Chondrocyte (in vitro differentiated cells): Measurements from ENCODE around the gene DLG2. TPM values are rescaled to one million over a fixed set of nuclear protein-coding genes. Genes with fewer than 3 reads are reported as not detected.

ENCODE experiments used
- DNase-seq: peaks from one replicate; pipeline ENCODE4 v3.0.0; 2021; ENCODE audit warnings: mixed read lengths, low spot score
- H3K27ac Mint-ChIP-seq: one replicate; pipeline ENCODE4 v1.8.0; 2021; ENCODE audit warnings: mild to moderate bottlenecking, moderate library complexity, mixed read lengths; ENCODE audit not compliant: unreplicated experiment
- H3K27me3 Mint-ChIP-seq: 2 replicates; pipeline ENCODE4 v1.8.0; 2021; ENCODE audit warnings: low read depth, mixed read lengths
- H3K36me3 Mint-ChIP-seq: 2 replicates; pipeline ENCODE4 v1.8.0; 2021; ENCODE audit warnings: low read depth, mixed read lengths
- H3K4me1 Mint-ChIP-seq: 2 replicates; pipeline ENCODE4 v1.8.0; 2021; ENCODE audit warnings: low read depth, mild to moderate bottlenecking, mixed read lengths
- H3K4me3 Mint-ChIP-seq: one replicate; pipeline ENCODE4 v1.8.0; 2021; ENCODE audit warnings: mild to moderate bottlenecking, moderate library complexity, mixed read lengths; ENCODE audit not compliant: unreplicated experiment
- H3K9me3 Mint-ChIP-seq: 2 replicates; pipeline ENCODE4 v1.8.0; 2021; ENCODE audit warnings: low read depth, mixed read lengths
- total RNA-seq: library from RNA; stranded (reverse); gene quantifications from 3 replicates; pipeline ENCODE4 v1.2.1, GENCODE V29; 2021
- TF ChIP-seq, protein P1 (sequence below): fragments of 200-600 bp; sonication (generic); IDR thresholded peaks from 2 replicates; pipeline ENCODE4 v1.5.0; 2021; ENCODE audit warnings: antibody characterized with exemption, mild to moderate bottlenecking, moderate library complexity

The DLG2 gene
- total RNA-seq, 1 donor from 2014 or later: 1.3 TPM

DNA sequence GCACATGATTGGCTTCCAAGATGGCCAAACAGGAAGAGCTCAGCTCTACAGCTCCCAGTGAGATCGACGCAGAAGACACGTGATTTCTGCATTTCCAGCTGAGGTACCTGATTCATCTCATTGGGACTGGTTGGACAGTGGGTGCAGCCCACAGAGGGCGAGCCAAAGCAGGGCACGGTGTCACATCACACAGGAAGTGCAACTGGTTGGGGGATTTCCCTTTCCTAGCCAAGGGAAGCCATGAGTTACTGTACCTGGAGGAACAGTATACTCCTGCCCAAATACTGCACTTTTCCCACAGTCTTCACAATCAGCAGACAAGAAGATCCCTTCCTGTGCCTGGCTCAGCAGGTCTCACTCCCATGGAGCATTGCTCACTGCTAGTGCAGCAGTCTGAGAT lies 131.2 kb downstream of the DLG2 start:
- Mint-ChIP-seq H3K36me3 (peaks cover 3% of the 10 kb centered on the region), H3K9me3 (peaks cover 10% of the 10 kb centered on the region), H3K4me1 (no peaks in the 10 kb centered on the region), H3K27me3 (peaks cover 6% of the 10 kb centered on the region), H3K27ac (no peak overlapping the region), H3K4me3 (no peak overlapping the region)
- no peak for DNase-seq
- TF ChIP-seq, protein P1, sequence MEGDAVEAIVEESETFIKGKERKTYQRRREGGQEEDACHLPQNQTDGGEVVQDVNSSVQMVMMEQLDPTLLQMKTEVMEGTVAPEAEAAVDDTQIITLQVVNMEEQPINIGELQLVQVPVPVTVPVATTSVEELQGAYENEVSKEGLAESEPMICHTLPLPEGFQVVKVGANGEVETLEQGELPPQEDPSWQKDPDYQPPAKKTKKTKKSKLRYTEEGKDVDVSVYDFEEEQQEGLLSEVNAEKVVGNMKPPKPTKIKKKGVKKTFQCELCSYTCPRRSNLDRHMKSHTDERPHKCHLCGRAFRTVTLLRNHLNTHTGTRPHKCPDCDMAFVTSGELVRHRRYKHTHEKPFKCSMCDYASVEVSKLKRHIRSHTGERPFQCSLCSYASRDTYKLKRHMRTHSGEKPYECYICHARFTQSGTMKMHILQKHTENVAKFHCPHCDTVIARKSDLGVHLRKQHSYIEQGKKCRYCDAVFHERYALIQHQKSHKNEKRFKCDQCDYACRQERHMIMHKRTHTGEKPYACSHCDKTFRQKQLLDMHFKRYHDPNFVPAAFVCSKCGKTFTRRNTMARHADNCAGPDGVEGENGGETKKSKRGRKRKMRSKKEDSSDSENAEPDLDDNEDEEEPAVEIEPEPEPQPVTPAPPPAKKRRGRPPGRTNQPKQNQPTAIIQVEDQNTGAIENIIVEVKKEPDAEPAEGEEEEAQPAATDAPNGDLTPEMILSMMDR: no peak

GRCh38 chr11:85494396-85494795 lies 132.7 kb downstream of the DLG2 start:
- TF ChIP-seq, protein P1: no peak
- Mint-ChIP-seq H3K4me3 (no peak overlapping the region), H3K27me3 (peaks cover 10% of the 10 kb centered on the region), H3K36me3 (peaks cover 1% of the 10 kb centered on the region), H3K27ac (no peak overlapping the region), H3K4me1 (no peaks in the 10 kb centered on the region), H3K9me3 (peaks cover 10% of the 10 kb centered on the region)
- no peak for DNase-seq

DNA sequence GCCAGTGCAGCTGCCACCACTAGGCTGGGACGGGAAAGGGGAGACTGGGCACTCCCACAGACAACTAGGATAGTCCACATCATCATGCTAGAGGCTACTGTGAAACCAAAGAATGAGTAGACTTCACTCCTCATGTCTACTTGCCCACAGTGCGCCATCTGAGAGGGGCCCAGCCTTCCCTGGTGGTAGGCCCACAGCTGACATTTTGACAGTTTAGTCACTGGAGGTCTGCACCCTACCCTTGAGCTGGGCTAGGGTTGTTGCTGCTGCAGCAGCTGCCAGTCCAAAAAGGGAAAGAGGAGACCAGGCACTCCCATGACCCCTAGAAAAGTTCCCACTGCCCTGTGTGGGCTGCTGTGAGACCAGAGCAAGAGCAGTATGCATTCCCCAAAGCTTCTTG lies 141.2 kb downstream of the DLG2 start:
- TF ChIP-seq, protein P1: no peak
- H3K4me3 Mint-ChIP-seq: no peak overlapping the region
- peaks cover 16% of the 10 kb centered on the region for H3K9me3 Mint-ChIP-seq
- DNase-seq: no peak
- no peaks in the 10 kb centered on the region for H3K4me1 Mint-ChIP-seq
- H3K27me3 Mint-ChIP-seq: peaks cover 5% of the 10 kb centered on the region
- H3K27ac Mint-ChIP-seq: no peak overlapping the region
- H3K36me3 Mint-ChIP-seq: no peaks in the 10 kb centered on the region

DNA sequence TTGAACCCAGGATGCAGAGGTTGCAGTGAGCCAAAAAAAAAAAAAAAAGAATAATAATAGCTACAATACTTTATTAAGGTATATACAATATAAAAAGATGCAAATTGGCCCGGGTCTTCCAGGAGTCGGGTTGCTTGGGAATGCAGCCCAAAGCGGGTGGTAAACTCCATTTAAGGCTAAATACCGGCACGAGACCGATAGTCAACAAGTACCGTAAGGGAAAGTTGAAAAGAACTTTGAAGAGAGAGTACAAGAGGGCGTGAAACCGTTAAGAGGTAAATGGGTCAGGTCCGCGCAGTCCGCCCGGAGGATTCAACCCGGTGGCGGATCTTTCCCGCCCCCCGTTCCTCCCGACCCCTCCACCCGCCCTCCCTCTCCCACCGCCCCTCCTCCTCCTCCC lies 143.3 kb downstream of the DLG2 start:
- peaks cover 16% of the 10 kb centered on the region for H3K9me3 Mint-ChIP-seq
- DNase-seq: no peak
- no peaks in the 10 kb centered on the region for H3K36me3 Mint-ChIP-seq
- no peaks in the 10 kb centered on the region for H3K4me1 Mint-ChIP-seq
- TF ChIP-seq, protein P1: no peak
- H3K27me3 Mint-ChIP-seq: no peaks in the 10 kb centered on the region
- no peak overlapping the region for H3K4me3 Mint-ChIP-seq
- H3K27ac Mint-ChIP-seq: no peak overlapping the region

DNA sequence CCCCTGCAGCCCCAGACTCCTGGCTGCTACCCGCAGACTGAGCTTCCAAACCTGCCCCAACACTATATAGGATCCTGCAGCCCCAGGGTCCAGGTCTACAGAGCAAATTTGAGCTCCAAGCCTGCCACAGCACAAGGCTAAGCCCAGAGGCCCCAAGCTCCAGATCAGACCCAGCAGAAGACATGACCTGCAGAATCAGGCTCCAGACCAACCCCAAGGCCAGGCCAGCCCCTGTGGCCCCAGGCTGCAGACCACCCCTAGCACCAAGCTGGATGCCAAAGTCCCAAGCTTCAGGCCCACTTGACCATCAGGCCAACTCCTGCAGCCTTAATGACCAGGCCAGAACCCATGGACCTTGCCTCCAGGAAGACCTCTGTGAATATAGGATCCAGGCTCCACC lies 145.3 kb downstream of the DLG2 start:
- H3K27me3 Mint-ChIP-seq: no peaks in the 10 kb centered on the region
- peaks cover 9% of the 10 kb centered on the region for H3K9me3 Mint-ChIP-seq
- no peak for DNase-seq
- no peak overlapping the region for H3K27ac Mint-ChIP-seq
- H3K4me3 Mint-ChIP-seq: no peak overlapping the region
- TF ChIP-seq, protein P1: no peak
- H3K36me3 Mint-ChIP-seq: no peaks in the 10 kb centered on the region
- no peaks in the 10 kb centered on the region for H3K4me1 Mint-ChIP-seq
